HepG2 (cell line): ENCODE measurements around the gene VEPH1.

ENCODE experiments used
- KLF11 ChIP-seq: IDR thresholded peaks from 2 replicates; pipeline ENCODE4 v1.6.1; 2016; ENCODE audit warnings: missing compliant biosample characterization
- NBN ChIP-seq: fragments of 450-650 bp; conservative IDR thresholded peaks from 2 replicates; pipeline ENCODE4 v1.6.1; 2017
- POLR2A ChIP-seq, 2 experiments: IDR thresholded peaks; 2 replicates each; pipeline ENCODE4 v1.6.1; 2011; ENCODE audit warnings: low read depth in 2 of 2, low read length in 2 of 2, mild to moderate bottlenecking in 1 of 2, moderate library complexity in 1 of 2; ENCODE audit not compliant: insufficient read depth in 1 of 2
- SIX1 ChIP-seq: sonication (generic); formaldehyde crosslinking; IDR thresholded peaks from 2 replicates; pipeline ENCODE4 v1.4.0; 2020; ENCODE audit warnings: missing genetic modification reagents, borderline replicate concordance
- ZBTB33 ChIP-seq: sonication (generic); formaldehyde crosslinking; IDR thresholded peaks from 2 replicates; pipeline ENCODE4 v1.4.0; 2020; ENCODE audit warnings: missing genetic modification reagents
- ZIK1 ChIP-seq: sonication (generic); formaldehyde crosslinking; IDR thresholded peaks from 2 replicates; pipeline ENCODE4 v1.5.0; 2020; ENCODE audit warnings: mild to moderate bottlenecking, low read depth, missing genetic modification reagents, borderline replicate concordance
- ZNF724P ChIP-seq: sonication (generic); formaldehyde crosslinking; IDR thresholded peaks from 2 replicates; pipeline ENCODE4 v1.8.0; 2022; ENCODE audit warnings: missing genetic modification reagents, borderline replicate concordance
- TF ChIP-seq, protein P1 (sequence below): sonication (generic); formaldehyde crosslinking; IDR thresholded peaks from 2 replicates; pipeline ENCODE4 v1.5.0; 2020; ENCODE audit warnings: mild to moderate bottlenecking, missing genetic modification reagents, moderate library complexity

- TF ChIP-seq, protein P1, sequence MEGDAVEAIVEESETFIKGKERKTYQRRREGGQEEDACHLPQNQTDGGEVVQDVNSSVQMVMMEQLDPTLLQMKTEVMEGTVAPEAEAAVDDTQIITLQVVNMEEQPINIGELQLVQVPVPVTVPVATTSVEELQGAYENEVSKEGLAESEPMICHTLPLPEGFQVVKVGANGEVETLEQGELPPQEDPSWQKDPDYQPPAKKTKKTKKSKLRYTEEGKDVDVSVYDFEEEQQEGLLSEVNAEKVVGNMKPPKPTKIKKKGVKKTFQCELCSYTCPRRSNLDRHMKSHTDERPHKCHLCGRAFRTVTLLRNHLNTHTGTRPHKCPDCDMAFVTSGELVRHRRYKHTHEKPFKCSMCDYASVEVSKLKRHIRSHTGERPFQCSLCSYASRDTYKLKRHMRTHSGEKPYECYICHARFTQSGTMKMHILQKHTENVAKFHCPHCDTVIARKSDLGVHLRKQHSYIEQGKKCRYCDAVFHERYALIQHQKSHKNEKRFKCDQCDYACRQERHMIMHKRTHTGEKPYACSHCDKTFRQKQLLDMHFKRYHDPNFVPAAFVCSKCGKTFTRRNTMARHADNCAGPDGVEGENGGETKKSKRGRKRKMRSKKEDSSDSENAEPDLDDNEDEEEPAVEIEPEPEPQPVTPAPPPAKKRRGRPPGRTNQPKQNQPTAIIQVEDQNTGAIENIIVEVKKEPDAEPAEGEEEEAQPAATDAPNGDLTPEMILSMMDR (CRISPR knock-in tag), result no peak
- TF ChIP-seq NBN, result no peak
- no peak for TF ChIP-seq SIX1 (CRISPR knock-in tag)
- TF ChIP-seq ZNF724P, result no peak
- no peak for TF ChIP-seq ZIK1 (CRISPR knock-in tag)
- TF ChIP-seq POLR2A (IDR thresholded peaks at IDR 0.05; ENCODE audit: insufficient read depth in 1 of 2, low read depth in 2 of 2, low read length in 2 of 2), result no peak
- no peak for TF ChIP-seq KLF11 (CRISPR knock-in tag)
- no peak for TF ChIP-seq ZBTB33 (CRISPR knock-in tag)
Observed at GRCh38 chr3:157535667-157536066, 32.5 kb upstream of the VEPH1 start.
